Panc1 (cell line): ENCODE measurements around the gene MS4A15.

ENCODE experiments used
- POLR2AphosphoS5 ChIP-seq: IDR thresholded peaks from 2 replicates; pipeline ENCODE4 v1.6.1; 2012; ENCODE audit warnings: mild to moderate bottlenecking, low read depth, low read length, moderate library complexity
- TCF7L2 ChIP-seq: IDR thresholded peaks from 2 replicates; pipeline ENCODE4 v1.6.1; 2011; ENCODE audit warnings: mild to moderate bottlenecking, low read depth, low read length, inconsistent platforms
- TF ChIP-seq, protein P1 (sequence below): fragments of 450-650 bp; IDR thresholded peaks from 2 replicates; pipeline ENCODE4 v1.5.1; 2017; ENCODE audit warnings: mild to moderate bottlenecking

DNA sequence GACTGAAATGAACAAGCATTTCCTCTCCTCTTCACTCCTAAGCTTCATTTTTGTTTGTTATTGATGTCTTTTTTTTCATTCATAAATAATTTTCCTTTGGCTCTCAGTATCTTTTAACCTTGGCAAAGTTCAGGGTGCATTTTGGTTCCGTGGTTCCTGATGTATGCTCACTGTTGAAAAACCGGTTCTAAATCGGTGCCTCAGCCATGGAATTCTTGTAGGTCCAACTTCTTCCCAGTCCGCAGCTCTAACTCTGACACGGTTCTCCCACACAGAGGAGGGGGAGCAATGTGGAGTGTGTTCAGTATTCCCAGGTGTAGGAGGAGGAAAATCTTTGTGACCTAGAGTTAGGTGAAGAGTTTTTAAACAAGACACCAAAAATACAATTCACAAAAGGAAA lies 12.6 kb upstream of the MS4A15 start:
- TF ChIP-seq, protein P1, sequence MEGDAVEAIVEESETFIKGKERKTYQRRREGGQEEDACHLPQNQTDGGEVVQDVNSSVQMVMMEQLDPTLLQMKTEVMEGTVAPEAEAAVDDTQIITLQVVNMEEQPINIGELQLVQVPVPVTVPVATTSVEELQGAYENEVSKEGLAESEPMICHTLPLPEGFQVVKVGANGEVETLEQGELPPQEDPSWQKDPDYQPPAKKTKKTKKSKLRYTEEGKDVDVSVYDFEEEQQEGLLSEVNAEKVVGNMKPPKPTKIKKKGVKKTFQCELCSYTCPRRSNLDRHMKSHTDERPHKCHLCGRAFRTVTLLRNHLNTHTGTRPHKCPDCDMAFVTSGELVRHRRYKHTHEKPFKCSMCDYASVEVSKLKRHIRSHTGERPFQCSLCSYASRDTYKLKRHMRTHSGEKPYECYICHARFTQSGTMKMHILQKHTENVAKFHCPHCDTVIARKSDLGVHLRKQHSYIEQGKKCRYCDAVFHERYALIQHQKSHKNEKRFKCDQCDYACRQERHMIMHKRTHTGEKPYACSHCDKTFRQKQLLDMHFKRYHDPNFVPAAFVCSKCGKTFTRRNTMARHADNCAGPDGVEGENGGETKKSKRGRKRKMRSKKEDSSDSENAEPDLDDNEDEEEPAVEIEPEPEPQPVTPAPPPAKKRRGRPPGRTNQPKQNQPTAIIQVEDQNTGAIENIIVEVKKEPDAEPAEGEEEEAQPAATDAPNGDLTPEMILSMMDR: no peak
- TF ChIP-seq POLR2AphosphoS5: no peak
- no peak for TF ChIP-seq TCF7L2
